ENCODE measurements around the gene KIAA1217. TPM values are rescaled to one million over a fixed set of nuclear protein-coding genes. Genes with fewer than 3 reads are reported as not detected.

The KIAA1217 gene
- total RNA-seq, 3 donors from 2014 or later (not counting 1 experiment from before 2014, with no cell fraction given) = not detected

DNA sequence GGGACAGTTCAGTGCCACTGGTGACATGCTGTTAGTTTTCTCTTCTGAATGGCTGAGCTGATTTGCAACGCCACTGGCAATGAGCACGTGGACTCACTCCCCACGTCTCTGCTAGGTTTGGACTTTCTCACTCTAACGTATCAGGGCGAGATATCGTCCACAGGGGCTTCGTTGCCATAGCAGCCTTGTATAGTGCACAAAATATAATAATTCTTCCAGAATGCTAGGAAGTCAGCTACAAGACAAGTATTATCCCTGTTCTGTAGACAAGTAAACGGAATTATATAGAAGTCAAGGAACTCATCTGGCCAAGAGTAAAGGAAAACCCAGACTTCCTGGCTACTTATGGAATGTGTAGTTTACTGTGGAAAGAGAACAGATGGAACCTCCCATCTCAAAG lies 288.0 kb downstream of the KIAA1217 start:
- Histone ChIP-seq H3K27me3 (ENCODE audit: control insufficient read depth, insufficient read depth, low read length) (no peaks in the 10 kb centered on the region), H3K9me3 (ENCODE audit: control insufficient read depth, insufficient read depth, low read length) (no peaks in the 10 kb centered on the region), H3K4me1 (ENCODE audit: control insufficient read depth, insufficient read depth, low read length) (no peaks in the 10 kb centered on the region), H3K4me3 (ENCODE audit: low read length) (no peak overlapping the region), H3K27ac (ENCODE audit: low read length) (no peak overlapping the region), H3K36me3 (ENCODE audit: control insufficient read depth, insufficient read depth, low read length) (no peaks in the 10 kb centered on the region)
- WGBS (ENCODE audit: insufficient coverage) = 87% methylated on average over 8 of the region's 8 CpGs
- Mint-ChIP-seq H3K27ac (no peak overlapping the region), H3K27me3 (ENCODE audit: low read depth in 2 of 2) (peaks cover 0 to 7% of the 10 kb centered on the region in 2 donors), H3K4me3 (no peak overlapping the region), H3K9me3 (peaks cover 0 to 2% of the 10 kb centered on the region in 2 donors), H3K36me3 (no peaks in the 10 kb centered on the region), H3K4me1 (no peaks in the 10 kb centered on the region)
- DNase-seq (no peak), ATAC-seq (no peak)
- TF ChIP-seq, protein P1, sequence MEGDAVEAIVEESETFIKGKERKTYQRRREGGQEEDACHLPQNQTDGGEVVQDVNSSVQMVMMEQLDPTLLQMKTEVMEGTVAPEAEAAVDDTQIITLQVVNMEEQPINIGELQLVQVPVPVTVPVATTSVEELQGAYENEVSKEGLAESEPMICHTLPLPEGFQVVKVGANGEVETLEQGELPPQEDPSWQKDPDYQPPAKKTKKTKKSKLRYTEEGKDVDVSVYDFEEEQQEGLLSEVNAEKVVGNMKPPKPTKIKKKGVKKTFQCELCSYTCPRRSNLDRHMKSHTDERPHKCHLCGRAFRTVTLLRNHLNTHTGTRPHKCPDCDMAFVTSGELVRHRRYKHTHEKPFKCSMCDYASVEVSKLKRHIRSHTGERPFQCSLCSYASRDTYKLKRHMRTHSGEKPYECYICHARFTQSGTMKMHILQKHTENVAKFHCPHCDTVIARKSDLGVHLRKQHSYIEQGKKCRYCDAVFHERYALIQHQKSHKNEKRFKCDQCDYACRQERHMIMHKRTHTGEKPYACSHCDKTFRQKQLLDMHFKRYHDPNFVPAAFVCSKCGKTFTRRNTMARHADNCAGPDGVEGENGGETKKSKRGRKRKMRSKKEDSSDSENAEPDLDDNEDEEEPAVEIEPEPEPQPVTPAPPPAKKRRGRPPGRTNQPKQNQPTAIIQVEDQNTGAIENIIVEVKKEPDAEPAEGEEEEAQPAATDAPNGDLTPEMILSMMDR (IDR thresholded peaks at IDR 0.05) = no peak
- intact Hi-C loops (cut with micrococcal nuclease) = no loop called here

DNA sequence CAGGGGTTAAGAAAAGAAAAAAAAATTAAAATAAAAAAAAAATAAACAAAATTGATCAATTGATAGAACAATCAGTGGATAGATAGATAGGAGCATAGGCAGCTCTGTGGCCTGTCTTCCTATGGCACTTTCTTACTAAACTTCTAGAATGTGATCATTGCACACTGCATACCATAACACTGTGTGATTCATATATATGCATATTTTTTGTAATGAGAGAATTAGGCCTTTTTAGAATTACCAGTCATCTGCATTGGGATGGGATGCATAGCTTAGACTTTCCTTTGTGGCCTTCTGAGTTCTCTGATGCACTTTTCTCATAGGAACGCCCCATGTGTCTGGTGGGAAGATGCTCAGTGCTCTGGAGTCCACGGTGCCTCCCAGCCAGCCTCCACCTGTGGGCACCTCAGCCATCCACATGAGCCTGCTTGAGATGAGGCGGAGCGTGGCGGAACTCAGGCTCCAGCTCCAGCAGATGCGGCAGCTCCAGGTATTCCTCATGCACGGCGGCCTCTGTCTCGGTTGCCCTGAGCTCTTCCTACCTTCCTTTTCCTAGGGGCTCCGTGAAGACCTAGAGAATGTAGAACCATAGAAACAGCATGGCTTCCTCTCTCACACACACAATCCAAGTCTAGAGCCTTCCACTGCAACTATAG lies 292.2 kb downstream of the KIAA1217 start:
- intact Hi-C loops (cut with micrococcal nuclease) = no loop called here
- no peak overlapping the region for H3K4me3 Mint-ChIP-seq

GRCh38 chr10:24502006-24502405 lies 293.1 kb downstream of the KIAA1217 start:
- Histone ChIP-seq H3K9me3 (ENCODE audit: control insufficient read depth, insufficient read depth, low read length) (no peaks in the 10 kb centered on the region), H3K36me3 (ENCODE audit: control insufficient read depth, insufficient read depth, low read length) (no peaks in the 10 kb centered on the region), H3K27me3 (ENCODE audit: control insufficient read depth, insufficient read depth, low read length) (no peaks in the 10 kb centered on the region), H3K4me1 (ENCODE audit: control insufficient read depth, insufficient read depth, low read length) (no peaks in the 10 kb centered on the region), H3K27ac (ENCODE audit: low read length) (no peak overlapping the region), H3K4me3 (ENCODE audit: low read length) (no peak overlapping the region)
- Mint-ChIP-seq H3K9me3 (no peaks in the 10 kb centered on the region), H3K4me1 (no peaks in the 10 kb centered on the region), H3K36me3 (no peaks in the 10 kb centered on the region), H3K4me3 (no peak overlapping the region), H3K27me3 (ENCODE audit: low read depth in 2 of 2) (peaks cover 5 to 9% of the 10 kb centered on the region in 2 donors), H3K27ac (no peak overlapping the region)
- 90% methylated on average over 9 of the region's 10 CpGs for WGBS (ENCODE audit: insufficient coverage)
- TF ChIP-seq, protein P1 (IDR thresholded peaks at IDR 0.05) = no peak
- intact Hi-C loops (cut with micrococcal nuclease) = no loop called here
- ATAC-seq (no peak), DNase-seq (no peak)

More for the DNA sequence above, 292.2 kb downstream of the KIAA1217 start:
- Histone ChIP-seq H3K27me3 (ENCODE audit: control insufficient read depth, insufficient read depth, low read length) (no peaks in the 10 kb centered on the region), H3K27ac (ENCODE audit: low read length) (no peak overlapping the region), H3K9me3 (ENCODE audit: control insufficient read depth, insufficient read depth, low read length) (no peaks in the 10 kb centered on the region), H3K36me3 (ENCODE audit: control insufficient read depth, insufficient read depth, low read length) (no peaks in the 10 kb centered on the region), H3K4me1 (ENCODE audit: control insufficient read depth, insufficient read depth, low read length) (no peaks in the 10 kb centered on the region), H3K4me3 (ENCODE audit: low read length) (no peak overlapping the region)
- no peak for ATAC-seq
- H3K36me3 Mint-ChIP-seq = no peaks in the 10 kb centered on the region
- TF ChIP-seq, protein P1 (IDR thresholded peaks at IDR 0.05) = no peak
- DNase-seq = no peak
- no peak overlapping the region for H3K27ac Mint-ChIP-seq
- H3K4me1 Mint-ChIP-seq = no peaks in the 10 kb centered on the region
- 95% methylated on average over 10 of the region's 10 CpGs for WGBS (ENCODE audit: insufficient coverage)
- no peaks in the 10 kb centered on the region for H3K9me3 Mint-ChIP-seq
- H3K27me3 Mint-ChIP-seq (ENCODE audit: low read depth in 2 of 2) = peaks cover 0 to under 1% of the 10 kb centered on the region in 2 donors
